ENCODE data around the gene CAPN15.
A peak's percentile ranks its signal among the peaks of the same experiment; 100 is the strongest.
"Not testable (repeated sequence)": the region's sequence is repeated elsewhere in the genome, so short reads cannot be mapped to it uniquely, and the experiment has no call there.

Gene CAPN15

GRCh38 chr16:527015-527903, at the start of gene CAPN15:
TSS of gene CAPN15 (plus strand) at chr16:527712. CDS start at chr16:546839, 19,127 bp downstream.
- peak; percentile 67 for DNase-seq

- not testable (repeated sequence) for DNase-seq
Measured at GRCh38 chr16:478287-478686, 49.2 kb upstream of the CAPN15 start.

- no peak for DNase-seq
Measured at GRCh38 chr16:482468-483185, 44.9 kb upstream of the CAPN15 start.

- DNase-seq: no peak
Measured at GRCh38 chr16:483341-484075, 44.0 kb upstream of the CAPN15 start.

- no peak for DNase-seq
Measured at GRCh38 chr16:489606-490005, 37.9 kb upstream of the CAPN15 start.

- DNase-seq: no peak
Measured at GRCh38 chr16:490768-491167, 36.7 kb upstream of the CAPN15 start.

GRCh38 chr16:491220-491919, 36.1 kb upstream of the CAPN15 start:
- DNase-seq: no peak

GRCh38 chr16:492211-492875, 35.2 kb upstream of the CAPN15 start:
- no peak for DNase-seq

- not testable (repeated sequence) for DNase-seq
Measured at GRCh38 chr16:494676-495075, 32.8 kb upstream of the CAPN15 start.

- DNase-seq: peak; percentile 5
Measured at GRCh38 chr16:495127-495748, 32.3 kb upstream of the CAPN15 start.

- no peak for DNase-seq
Measured at GRCh38 chr16:496097-496886, 31.2 kb upstream of the CAPN15 start.

GRCh38 chr16:497258-497657, 30.3 kb upstream of the CAPN15 start:
- no peak for DNase-seq

- no peak for DNase-seq
Measured at GRCh38 chr16:499924-500323, 27.6 kb upstream of the CAPN15 start.

GRCh38 chr16:500709-501108, 26.8 kb upstream of the CAPN15 start:
- no peak for DNase-seq

GRCh38 chr16:502179-502943, 25.2 kb upstream of the CAPN15 start:
- DNase-seq: no peak

- no peak for DNase-seq
Measured at GRCh38 chr16:503150-504071, 24.1 kb upstream of the CAPN15 start.

GRCh38 chr16:505479-506245, 21.9 kb upstream of the CAPN15 start:
- no peak for DNase-seq

GRCh38 chr16:506246-506546, 21.3 kb upstream of the CAPN15 start:
- no peak for DNase-seq

Measured in NCI-H1694 (cell line).